ENCODE results near the gene C1orf226. TPM values are rescaled to one million over a fixed set of nuclear protein-coding genes. Genes with fewer than 3 reads are reported as not detected.

The C1orf226 gene
- total RNA-seq, 1 experiment from 2014 or later: 7.7 TPM

DNA sequence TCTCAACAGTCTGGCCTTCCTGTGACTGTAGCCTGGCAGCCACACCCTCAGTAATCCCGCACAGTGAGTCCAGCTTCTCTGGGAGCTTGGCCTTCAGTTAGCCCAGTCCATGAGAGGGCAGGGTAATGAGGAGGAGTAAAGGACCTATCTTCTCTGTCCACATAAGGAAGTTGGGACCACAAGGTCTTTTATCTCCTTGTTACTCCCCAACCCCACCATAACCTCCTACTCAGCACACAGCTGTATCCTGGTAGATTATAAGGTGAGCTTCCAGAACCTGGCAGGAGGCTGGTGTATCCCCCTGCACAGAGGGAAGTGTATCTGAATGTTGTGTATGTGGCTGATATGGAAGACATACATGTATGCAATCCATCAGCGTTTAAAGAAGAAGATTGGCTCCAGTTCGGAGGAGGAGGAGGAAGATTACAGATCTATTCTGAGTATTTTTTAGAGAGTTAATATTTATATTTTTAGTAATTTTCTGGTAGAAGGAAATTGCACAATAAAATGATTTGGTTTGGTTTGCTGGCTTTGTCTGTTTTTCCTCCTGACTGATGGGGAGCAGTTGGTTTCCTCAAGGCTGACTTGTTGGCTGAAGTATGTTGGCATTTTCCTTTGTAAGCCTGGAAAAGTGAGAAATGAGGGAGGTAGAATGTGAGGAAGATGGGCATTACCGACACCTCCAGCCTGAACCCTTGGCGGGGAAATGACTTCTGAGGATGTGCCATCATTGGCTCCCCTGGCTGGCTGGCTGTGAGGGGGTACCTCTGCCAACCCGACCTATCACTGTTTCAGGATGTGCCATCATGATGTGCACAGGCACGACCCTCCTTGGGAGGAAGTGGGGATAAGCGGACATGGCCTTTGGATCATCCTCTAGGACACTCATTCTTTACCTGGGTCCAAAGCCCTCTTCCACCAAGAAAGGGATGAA is 5.0 kb downstream of the C1orf226 start:
- H3K79me2 ChIP-seq (ENCODE audit: insufficient read depth, low read length): no peaks in the 10 kb centered on the region
- POLR2A ChIA-PET: no interaction called here

More for the DNA sequence above, 5.0 kb downstream of the C1orf226 start:
- Histone ChIP-seq H3K36me3 (ENCODE audit: control insufficient read depth in 1 of 2, insufficient read depth in 2 of 2, low read length in 2 of 2) (no peaks in the 10 kb centered on the region), H3K9me3 (ENCODE audit: control insufficient read depth in 1 of 2, insufficient read depth in 1 of 2, low read depth in 1 of 2, low read length in 2 of 2) (no peaks in the 10 kb centered on the region), H2AFZ (ENCODE audit: low read depth, low read length, poor library complexity, severe bottlenecking) (no peak overlapping the region), H3K4me2 (ENCODE audit: low read length) (no peak overlapping the region), H3K4me3 (replicated peaks in 1 of 2; ENCODE audit: low read depth in 1 of 2, low read length in 2 of 2) (no peak overlapping the region), H3K4me1 (ENCODE audit: control insufficient read depth in 1 of 2, insufficient read depth in 2 of 2, low read length in 2 of 2) (peaks cover 9 to 17% of the 10 kb centered on the region in 2 experiments), H4K20me1 (ENCODE audit: insufficient read depth) (no peaks in the 10 kb centered on the region), H3K9me2 (ENCODE audit: insufficient read depth) (no peaks in the 10 kb centered on the region), H3K27ac (ENCODE audit: low read depth, low read length) (no peak overlapping the region), H3K9ac (ENCODE audit: low read length) (no peak overlapping the region), H3K27me3 (ENCODE audit: insufficient read depth, low read length) (no peaks in the 10 kb centered on the region)
- no TSS peak for BruUV-seq (replicated peaks)
- no peak for ATAC-seq
- CTCF ChIA-PET: no interaction called here
- intact Hi-C loops (cut with micrococcal nuclease): no loop called here
- RAD21 ChIA-PET (ENCODE audit: low non-redundant PET in 1 of 2, low total read pairs in 2 of 2, uncharacterized antibody in 2 of 2, unreplicated experiment in 2 of 2): no interaction called here
- TF ChIP-seq JUND (IDR thresholded peaks at IDR 0.05): no peak
- no peak for TF ChIP-seq POLR2AphosphoS5 (IDR thresholded peaks at IDR 0.05; ENCODE audit: low read depth, low read length)
- no peak for TF ChIP-seq CBX3 (IDR thresholded peaks at IDR 0.05; ENCODE audit: low read depth)
- TF ChIP-seq ELF1 (IDR thresholded peaks at IDR 0.05; ENCODE audit: borderline replicate concordance, low read depth): no peak
- no peak for TF ChIP-seq YY1 (IDR thresholded peaks at IDR 0.05; ENCODE audit: extremely low read depth, insufficient replicate concordance, low read depth, low read length)
- TF ChIP-seq TCF7L2 (IDR thresholded peaks at IDR 0.05; ENCODE audit: borderline replicate concordance, extremely low read depth, insufficient read depth, insufficient read length): no peak
- TF ChIP-seq, protein P1, sequence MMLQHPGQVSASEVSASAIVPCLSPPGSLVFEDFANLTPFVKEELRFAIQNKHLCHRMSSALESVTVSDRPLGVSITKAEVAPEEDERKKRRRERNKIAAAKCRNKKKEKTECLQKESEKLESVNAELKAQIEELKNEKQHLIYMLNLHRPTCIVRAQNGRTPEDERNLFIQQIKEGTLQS (IDR thresholded peaks at IDR 0.05): no peak
- no peak for TF ChIP-seq EGR1 (IDR thresholded peaks at IDR 0.05; ENCODE audit: low read depth)
- no peak for TF ChIP-seq EZH2 (IDR thresholded peaks at IDR 0.05)
- TF ChIP-seq ZBTB33 (IDR thresholded peaks at IDR 0.05; ENCODE audit: extremely low read depth, insufficient replicate concordance, low read length): no peak
- no peak for TF ChIP-seq ZFX (IDR thresholded peaks at IDR 0.05)
- TF ChIP-seq FOSL1 (IDR thresholded peaks at IDR 0.05; ENCODE audit: low read depth): no peak
- no peak for TF ChIP-seq CEBPB (IDR thresholded peaks at IDR 0.05; ENCODE audit: low read depth)
- TF ChIP-seq, protein P2, sequence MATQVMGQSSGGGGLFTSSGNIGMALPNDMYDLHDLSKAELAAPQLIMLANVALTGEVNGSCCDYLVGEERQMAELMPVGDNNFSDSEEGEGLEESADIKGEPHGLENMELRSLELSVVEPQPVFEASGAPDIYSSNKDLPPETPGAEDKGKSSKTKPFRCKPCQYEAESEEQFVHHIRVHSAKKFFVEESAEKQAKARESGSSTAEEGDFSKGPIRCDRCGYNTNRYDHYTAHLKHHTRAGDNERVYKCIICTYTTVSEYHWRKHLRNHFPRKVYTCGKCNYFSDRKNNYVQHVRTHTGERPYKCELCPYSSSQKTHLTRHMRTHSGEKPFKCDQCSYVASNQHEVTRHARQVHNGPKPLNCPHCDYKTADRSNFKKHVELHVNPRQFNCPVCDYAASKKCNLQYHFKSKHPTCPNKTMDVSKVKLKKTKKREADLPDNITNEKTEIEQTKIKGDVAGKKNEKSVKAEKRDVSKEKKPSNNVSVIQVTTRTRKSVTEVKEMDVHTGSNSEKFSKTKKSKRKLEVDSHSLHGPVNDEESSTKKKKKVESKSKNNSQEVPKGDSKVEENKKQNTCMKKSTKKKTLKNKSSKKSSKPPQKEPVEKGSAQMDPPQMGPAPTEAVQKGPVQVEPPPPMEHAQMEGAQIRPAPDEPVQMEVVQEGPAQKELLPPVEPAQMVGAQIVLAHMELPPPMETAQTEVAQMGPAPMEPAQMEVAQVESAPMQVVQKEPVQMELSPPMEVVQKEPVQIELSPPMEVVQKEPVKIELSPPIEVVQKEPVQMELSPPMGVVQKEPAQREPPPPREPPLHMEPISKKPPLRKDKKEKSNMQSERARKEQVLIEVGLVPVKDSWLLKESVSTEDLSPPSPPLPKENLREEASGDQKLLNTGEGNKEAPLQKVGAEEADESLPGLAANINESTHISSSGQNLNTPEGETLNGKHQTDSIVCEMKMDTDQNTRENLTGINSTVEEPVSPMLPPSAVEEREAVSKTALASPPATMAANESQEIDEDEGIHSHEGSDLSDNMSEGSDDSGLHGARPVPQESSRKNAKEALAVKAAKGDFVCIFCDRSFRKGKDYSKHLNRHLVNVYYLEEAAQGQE (IDR thresholded peaks at IDR 0.05; ENCODE audit: low read depth): no peak
- no peak for TF ChIP-seq SP1 (IDR thresholded peaks at IDR 0.05; ENCODE audit: low read depth)
- no peak for TF ChIP-seq SRF (IDR thresholded peaks at IDR 0.05; ENCODE audit: low read depth)
- DNase-seq (ENCODE audit: low read depth, low spot score): no peak

Data from HCT116 (cell line).